Neural progenitor cell (in vitro differentiated cells): ENCODE results near the gene LIPJ. TPM values are rescaled to one million over a fixed set of nuclear protein-coding genes. Genes with fewer than 3 reads are reported as not detected.
A peak's percentile ranks its signal among the peaks of the same experiment; 100 is the strongest.

Experiments
- DNase-seq: peaks from one replicate; pipeline ENCODE4 v3.0.0-alpha.2; 2016; ENCODE audit warnings: low spot score
- H2AFZ ChIP-seq: fragments of 200-600 bp; sonication (generic); replicated peaks from 2 replicates; pipeline ENCODE4 v1.6.1; 2016; ENCODE audit warnings: antibody characterized with exemption
- H3F3A ChIP-seq: fragments of 200-600 bp; sonication (generic); 2 replicates; pipeline ENCODE4 v1.6.1; 2016; ENCODE audit warnings: antibody characterized with exemption, low read depth
- H3K27ac ChIP-seq: fragments of 200-600 bp; sonication (generic); 2 replicates; pipeline ENCODE4 v1.5.1; 2016; ENCODE audit warnings: mild to moderate bottlenecking
- H3K27me3 ChIP-seq: fragments of 200-600 bp; sonication (generic); 2 replicates; pipeline ENCODE4 v1.6.1; 2016; ENCODE audit warnings: mild to moderate bottlenecking, moderate library complexity
- H3K36me3 ChIP-seq: fragments of 200-600 bp; sonication (generic); 2 replicates; pipeline ENCODE4 v1.5.1; 2016
- H3K4me1 ChIP-seq: fragments of 200-600 bp; sonication (generic); 2 replicates; pipeline ENCODE4 v1.6.1; 2016; ENCODE audit warnings: mixed run types
- H3K4me2 ChIP-seq: fragments of 200-600 bp; sonication (generic); 2 replicates; pipeline ENCODE4 v1.6.1; 2016
- H3K4me3 ChIP-seq: fragments of 200-600 bp; sonication (generic); 2 replicates; pipeline ENCODE4 v1.5.1; 2016
- H3K79me2 ChIP-seq: fragments of 200-600 bp; sonication (generic); 2 replicates; pipeline ENCODE4 v1.6.1; 2016; ENCODE audit warnings: low read depth
- H3K9ac ChIP-seq: fragments of 200-600 bp; sonication (generic); 2 replicates; pipeline ENCODE4 v1.6.1; 2016
- H3K9me3 ChIP-seq: fragments of 200-600 bp; sonication (generic); 2 replicates; pipeline ENCODE4 v1.5.1; 2016; ENCODE audit warnings: low read depth
- H4K20me1 ChIP-seq: fragments of 200-600 bp; sonication (generic); 2 replicates; pipeline ENCODE4 v1.6.1; 2016; ENCODE audit warnings: low read depth
- H3K27ac Mint-ChIP-seq: 3 replicates; pipeline ENCODE4 v1.8.0; 2021; ENCODE audit warnings: mixed read lengths
- H3K27me3 Mint-ChIP-seq: 2 replicates; pipeline ENCODE4 v1.8.0; 2022; ENCODE audit warnings: low read depth, mild to moderate bottlenecking, inconsistent platforms, moderate library complexity, mixed read lengths; ENCODE audit not compliant: insufficient read depth
- H3K36me3 Mint-ChIP-seq: 3 replicates; pipeline ENCODE4 v1.8.0; 2021; ENCODE audit warnings: mixed read lengths
- H3K4me1 Mint-ChIP-seq: 3 replicates; pipeline ENCODE4 v1.8.0; 2021; ENCODE audit warnings: mixed read lengths
- H3K4me3 Mint-ChIP-seq: 3 replicates; pipeline ENCODE4 v1.8.0; 2021; ENCODE audit warnings: mild to moderate bottlenecking, moderate library complexity, mixed read lengths
- H3K9me3 Mint-ChIP-seq: 3 replicates; pipeline ENCODE4 v1.8.0; 2020; ENCODE audit warnings: mixed read lengths
- EZH2 ChIP-seq: fragments of 200-600 bp; sonication (generic); IDR thresholded peaks from 2 replicates; pipeline ENCODE4 v1.6.1; 2017; ENCODE audit warnings: antibody characterized with exemption, mild to moderate bottlenecking, moderate library complexity
- EZH2phosphoT487 ChIP-seq: fragments of 200-600 bp; sonication (generic); IDR thresholded peaks from 2 replicates; pipeline ENCODE4 v1.6.1; 2017; ENCODE audit warnings: antibody characterized with exemption
- total RNA-seq: library from RNA; depleted of rRNA; stranded (reverse); fragments of >200 nt; gene quantifications from 2 replicates; pipeline ENCODE4 v1.2.3, GENCODE V29; 2015; ENCODE audit warnings: low replicate concordance
- TF ChIP-seq, protein P1 (sequence below): fragments of 200-600 bp; sonication (generic); IDR thresholded peaks from 2 replicates; pipeline ENCODE4 v1.5.1; 2017; ENCODE audit warnings: antibody characterized with exemption, mild to moderate bottlenecking

LIPJ gene
- total RNA-seq, 1 donor from 2014 or later = 0.39 TPM

DNA sequence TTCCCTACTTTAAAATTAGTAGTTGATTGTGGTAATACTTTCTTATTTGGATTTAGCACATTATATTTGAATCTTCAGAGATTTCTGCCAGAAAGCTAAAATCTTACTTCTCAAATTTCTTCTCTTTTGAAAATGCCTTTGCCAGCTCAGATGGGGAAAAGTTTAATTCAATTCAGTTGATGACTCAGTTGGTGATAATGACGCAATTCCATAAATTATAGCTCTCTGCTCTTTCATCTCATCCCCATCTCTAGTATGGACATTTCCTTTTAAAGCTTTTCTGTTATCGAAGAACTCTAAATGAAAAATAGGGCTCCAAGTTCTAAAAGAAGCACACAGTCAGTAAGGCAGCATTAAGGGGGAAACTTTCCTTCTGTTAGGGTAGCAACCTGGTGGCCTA lies 28.9 kb upstream of the LIPJ start:
- Histone ChIP-seq H3K79me2 (no peaks in the 10 kb centered on the region), H3K9ac (no peak overlapping the region), H3K36me3 (no peaks in the 10 kb centered on the region), H3K4me3 (no peak overlapping the region), H3K4me2 (no peak overlapping the region), H3K27me3 (no peaks in the 10 kb centered on the region), H3K9me3 (no peaks in the 10 kb centered on the region), H3K4me1 (no peaks in the 10 kb centered on the region), H3K27ac (no peak overlapping the region), H4K20me1 (no peaks in the 10 kb centered on the region), H2AFZ (no peak overlapping the region), H3F3A (no peaks in the 10 kb centered on the region)
- H3K36me3 Mint-ChIP-seq = no peaks in the 10 kb centered on the region
- H3K27me3 Mint-ChIP-seq = no peaks in the 10 kb centered on the region
- H3K27ac Mint-ChIP-seq = no peak overlapping the region
- H3K4me3 Mint-ChIP-seq = no peak overlapping the region
- H3K4me1 Mint-ChIP-seq = no peaks in the 10 kb centered on the region
- no peak for DNase-seq
- no peaks in the 10 kb centered on the region for H3K9me3 Mint-ChIP-seq
- TF ChIP-seq EZH2phosphoT487 (no peak), EZH2 (no peak)
- TF ChIP-seq, protein P1, sequence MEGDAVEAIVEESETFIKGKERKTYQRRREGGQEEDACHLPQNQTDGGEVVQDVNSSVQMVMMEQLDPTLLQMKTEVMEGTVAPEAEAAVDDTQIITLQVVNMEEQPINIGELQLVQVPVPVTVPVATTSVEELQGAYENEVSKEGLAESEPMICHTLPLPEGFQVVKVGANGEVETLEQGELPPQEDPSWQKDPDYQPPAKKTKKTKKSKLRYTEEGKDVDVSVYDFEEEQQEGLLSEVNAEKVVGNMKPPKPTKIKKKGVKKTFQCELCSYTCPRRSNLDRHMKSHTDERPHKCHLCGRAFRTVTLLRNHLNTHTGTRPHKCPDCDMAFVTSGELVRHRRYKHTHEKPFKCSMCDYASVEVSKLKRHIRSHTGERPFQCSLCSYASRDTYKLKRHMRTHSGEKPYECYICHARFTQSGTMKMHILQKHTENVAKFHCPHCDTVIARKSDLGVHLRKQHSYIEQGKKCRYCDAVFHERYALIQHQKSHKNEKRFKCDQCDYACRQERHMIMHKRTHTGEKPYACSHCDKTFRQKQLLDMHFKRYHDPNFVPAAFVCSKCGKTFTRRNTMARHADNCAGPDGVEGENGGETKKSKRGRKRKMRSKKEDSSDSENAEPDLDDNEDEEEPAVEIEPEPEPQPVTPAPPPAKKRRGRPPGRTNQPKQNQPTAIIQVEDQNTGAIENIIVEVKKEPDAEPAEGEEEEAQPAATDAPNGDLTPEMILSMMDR = no peak

- Mint-ChIP-seq H3K36me3 (no peaks in the 10 kb centered on the region), H3K27me3 (no peaks in the 10 kb centered on the region), H3K4me1 (no peaks in the 10 kb centered on the region), H3K4me3 (no peak overlapping the region), H3K9me3 (no peaks in the 10 kb centered on the region), H3K27ac (no peak overlapping the region)
- TF ChIP-seq EZH2phosphoT487 (no peak), EZH2 (no peak)
- TF ChIP-seq, protein P1 = no peak
- H3K4me2 ChIP-seq = no peak overlapping the region
- H3K9ac ChIP-seq = no peak overlapping the region
- H3K4me1 ChIP-seq = no peaks in the 10 kb centered on the region
- no peak overlapping the region for H3K4me3 ChIP-seq
- H3K27me3 ChIP-seq = no peaks in the 10 kb centered on the region
- H3K9me3 ChIP-seq = no peaks in the 10 kb centered on the region
- no peaks in the 10 kb centered on the region for H3K36me3 ChIP-seq
- H3K27ac ChIP-seq = no peak overlapping the region
- no peaks in the 10 kb centered on the region for H4K20me1 ChIP-seq
- H3F3A ChIP-seq = no peaks in the 10 kb centered on the region
- no peak for DNase-seq
- no peak overlapping the region for H2AFZ ChIP-seq
- H3K79me2 ChIP-seq = no peaks in the 10 kb centered on the region
Observed at GRCh38 chr10:88562152-88562551, 24.4 kb upstream of the LIPJ start.

DNA sequence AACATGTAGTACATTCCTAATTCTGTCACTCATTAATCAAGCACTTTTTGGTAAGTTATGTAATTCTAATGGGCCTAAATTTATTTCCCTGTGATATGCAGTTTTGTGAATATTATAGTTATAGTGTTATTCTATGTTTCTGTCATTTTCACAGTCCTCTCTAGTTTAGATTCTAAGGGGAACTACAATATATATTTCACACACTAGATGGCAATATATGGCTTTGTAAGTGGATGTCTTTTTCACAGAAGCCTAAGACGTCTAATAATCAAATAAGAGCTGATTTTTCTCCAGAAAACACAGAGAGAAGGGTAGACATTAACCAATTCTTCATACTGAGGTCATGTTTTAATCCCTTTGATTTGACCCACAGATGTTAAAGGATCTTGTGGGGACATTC lies 21.5 kb upstream of the LIPJ start:
- H2AFZ ChIP-seq = no peak overlapping the region
- Mint-ChIP-seq H3K27me3 (no peaks in the 10 kb centered on the region), H3K36me3 (no peaks in the 10 kb centered on the region), H3K4me3 (no peak overlapping the region), H3K9me3 (no peaks in the 10 kb centered on the region), H3K27ac (no peak overlapping the region), H3K4me1 (no peaks in the 10 kb centered on the region)
- H3K27me3 ChIP-seq = no peaks in the 10 kb centered on the region
- no peak for DNase-seq
- no peaks in the 10 kb centered on the region for H3K36me3 ChIP-seq
- no peaks in the 10 kb centered on the region for H3K79me2 ChIP-seq
- H3K9me3 ChIP-seq = no peaks in the 10 kb centered on the region
- no peaks in the 10 kb centered on the region for H3F3A ChIP-seq
- no peak overlapping the region for H3K9ac ChIP-seq
- no peaks in the 10 kb centered on the region for H3K4me1 ChIP-seq
- no peak overlapping the region for H3K27ac ChIP-seq
- no peak for TF ChIP-seq EZH2
- TF ChIP-seq, protein P1 = peak; percentile 41
- H3K4me2 ChIP-seq = no peak overlapping the region
- H3K4me3 ChIP-seq = no peak overlapping the region
- no peaks in the 10 kb centered on the region for H4K20me1 ChIP-seq

- H3K9me3 Mint-ChIP-seq = peaks cover 4% of the 10 kb centered on the region
- H3K9ac ChIP-seq = no peak overlapping the region
- H3K79me2 ChIP-seq = no peaks in the 10 kb centered on the region
- H3K4me3 ChIP-seq = peak overlapping the region; percentile 53
- H3K9me3 ChIP-seq = no peaks in the 10 kb centered on the region
- H3K27me3 ChIP-seq = peaks cover 25% of the 10 kb centered on the region
- no peaks in the 10 kb centered on the region for H3K36me3 Mint-ChIP-seq
- no peaks in the 10 kb centered on the region for H4K20me1 ChIP-seq
- no peaks in the 10 kb centered on the region for H3K4me1 ChIP-seq
- H2AFZ ChIP-seq = peak overlapping the region; percentile 99
- no peak overlapping the region for H3K27ac Mint-ChIP-seq
- DNase-seq = no peak
- H3K36me3 ChIP-seq = peaks cover 4% of the 10 kb centered on the region
- H3K27me3 Mint-ChIP-seq = no peaks in the 10 kb centered on the region
- H3K4me2 ChIP-seq = peak overlapping the region; percentile 82
- no peaks in the 10 kb centered on the region for H3F3A ChIP-seq
- no peak overlapping the region for H3K27ac ChIP-seq
- H3K4me1 Mint-ChIP-seq = peaks cover 3% of the 10 kb centered on the region
- H3K4me3 Mint-ChIP-seq = no peak overlapping the region
- no peak for TF ChIP-seq EZH2phosphoT487
- TF ChIP-seq, protein P1 = no peak
Observed at GRCh38 chr10:88582411-88582805, 4.2 kb upstream of the LIPJ start.
